Activated CD4-positive, alpha-beta memory T cell treated with anti-CD3 and anti-CD28 coated beads for 36 hours (primary cell): ENCODE data around the gene TMEM229B. TPM values are rescaled to one million over a fixed set of nuclear protein-coding genes. Genes with fewer than 3 reads are reported as not detected.

ENCODE experiments used
- CTCF ChIA-PET: fragments of 350-600 bp; sonication (Branson Sonifier 250); formaldehyde crosslinking; loops from one replicate; lab custom pipeline; 2021; ENCODE audit warnings: antibody characterized with exemption, inconsistent platforms; lab: Charles Lee
- POLR2A ChIA-PET: fragments of 350-600 bp; sonication (Branson Sonifier 250); formaldehyde crosslinking; loops from one replicate; lab custom pipeline; 2021; ENCODE audit warnings: antibody characterized with exemption; lab: Charles Lee
- DNase-seq: peaks from one replicate; pipeline ENCODE4 v3.0.0-alpha.2; 2020
- H3K27ac Mint-ChIP-seq: one replicate; pipeline ENCODE4 v1.8.0; 2021; ENCODE audit warnings: mixed read lengths
- H3K27me3 Mint-ChIP-seq: one replicate; pipeline ENCODE4 v1.8.0; 2021; ENCODE audit warnings: mixed read lengths
- H3K36me3 Mint-ChIP-seq: one replicate; pipeline ENCODE4 v1.8.0; 2021; ENCODE audit warnings: mixed read lengths
- H3K4me1 Mint-ChIP-seq: one replicate; pipeline ENCODE4 v1.8.0; 2021; ENCODE audit warnings: low read depth, mixed read lengths
- H3K4me3 Mint-ChIP-seq: one replicate; pipeline ENCODE4 v1.8.0; 2021; ENCODE audit warnings: mild to moderate bottlenecking, mixed read lengths
- H3K9me3 Mint-ChIP-seq: one replicate; pipeline ENCODE4 v1.8.0; 2021; ENCODE audit warnings: mixed read lengths
- intact Hi-C: fragments of 100-400 bp; cut with micrococcal nuclease; formaldehyde crosslinking; loops from one replicate; pipeline ENCODE4 v1.15.1; 2023
- total RNA-seq, 2 experiments: library from RNA; stranded (reverse); gene quantifications; one replicate each; pipeline ENCODE4 v1.2.3, GENCODE V29; 2021

TMEM229B gene
- 1 to 10 TPM in 1 of 2 experiments, under 1 TPM in 1; 0.93 to 1.1 TPM for total RNA-seq

DNA sequence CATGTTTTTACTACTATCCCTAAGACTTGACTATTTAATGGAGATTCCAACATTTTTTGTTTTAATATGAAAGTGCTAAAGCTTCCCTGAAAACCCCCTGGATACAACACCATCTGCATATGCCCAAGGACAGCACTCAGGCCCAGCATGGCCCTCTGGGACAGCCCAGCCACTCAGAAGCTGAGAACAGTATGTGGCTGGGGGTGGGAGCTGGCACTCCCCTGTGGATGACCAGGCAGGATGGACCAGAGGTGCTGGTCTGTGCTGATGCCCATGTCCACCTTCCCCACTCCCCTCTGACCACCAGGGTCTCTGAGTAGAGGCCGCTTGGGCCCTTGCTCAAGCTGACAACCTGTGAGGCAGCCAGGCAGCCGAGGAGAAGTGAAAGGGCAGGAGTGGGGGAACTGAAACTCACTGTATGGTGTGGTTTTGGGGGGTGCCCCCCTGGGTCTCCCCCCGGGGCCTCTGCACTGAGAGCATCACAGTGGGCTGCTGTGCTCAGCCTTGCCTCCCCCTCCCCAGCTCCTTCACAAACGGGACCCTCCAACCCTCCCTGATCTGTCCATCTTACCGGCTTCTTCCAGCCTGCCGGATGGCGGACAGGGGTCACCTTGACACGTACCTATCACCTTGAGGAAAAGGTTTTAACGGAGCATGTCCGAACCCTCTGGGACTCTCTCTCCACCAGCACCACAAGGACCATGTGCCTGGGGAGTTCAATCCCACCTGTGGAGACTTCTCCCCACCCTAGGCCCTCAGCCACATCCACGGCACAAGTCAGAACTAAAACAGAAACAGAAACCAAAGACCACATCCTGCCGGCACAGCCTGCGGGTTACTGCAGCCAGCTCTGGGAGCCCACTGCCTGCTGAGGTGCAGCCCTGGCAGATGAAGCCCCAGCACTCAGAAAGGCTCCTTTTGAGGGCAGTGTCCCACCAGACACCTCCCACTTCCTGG lies at the start of gene TMEM229B:
Gene TMEM229B, minus strand, starts transcription at position 785 of the 957 bp plus-strand sequence. CDS start 14,798 bp downstream, outside the sequence.
- peaks cover 47% of the 10 kb centered on the region for H3K4me1 Mint-ChIP-seq

GRCh38 chr14:67537736-67538135 lies 49.2 kb upstream of the TMEM229B start:
- Mint-ChIP-seq H3K9me3 (no peaks in the 10 kb centered on the region), H3K36me3 (no peaks in the 10 kb centered on the region), H3K4me3 (no peak overlapping the region), H3K27ac (no peak overlapping the region), H3K4me1 (peaks cover 5% of the 10 kb centered on the region), H3K27me3 (peaks cover 26% of the 10 kb centered on the region)
- intact Hi-C loops, result no loop called here
- no peak for DNase-seq
- POLR2A ChIA-PET, result no interaction called here
- CTCF ChIA-PET, result interaction anchor here (2.3 to 3.2 kb wide), 2 partner anchors 33 to 111 kb away, joined by 12 to 14 read pairs; no protein-coding TSS in a partner anchor

More for the DNA sequence above, at the start of gene TMEM229B:
- H3K4me3 Mint-ChIP-seq, result peak within 1 kb of the TSS; percentile 71
- peaks cover 6% of the 10 kb centered on the region for H3K36me3 Mint-ChIP-seq
- ChIA-PET POLR2A (interaction anchor here (0.9 to 1.2 kb wide), 2 partner anchors 17 to 21 kb away, joined by 3 read pairs; no protein-coding TSS in a partner anchor), CTCF (interaction anchor here (0.7 to 2.8 kb wide), 5 partner anchors 28 to 129 kb away, joined by 3 to 14 read pairs (median 4); partner anchors contain the start of gene ATP6V1D)
- H3K9me3 Mint-ChIP-seq, result peaks cover 7% of the 10 kb centered on the region
- peak; percentile 88 for DNase-seq
- peaks cover 1% of the 10 kb centered on the region for H3K27me3 Mint-ChIP-seq
- peak within 1 kb of the TSS; percentile 80 for H3K27ac Mint-ChIP-seq
- intact Hi-C loops, result loop anchor here (1.0 to 5.0 kb wide), 2 partner anchors 27 to 126 kb away; partner anchors contain the start of gene EIF2S1

DNA sequence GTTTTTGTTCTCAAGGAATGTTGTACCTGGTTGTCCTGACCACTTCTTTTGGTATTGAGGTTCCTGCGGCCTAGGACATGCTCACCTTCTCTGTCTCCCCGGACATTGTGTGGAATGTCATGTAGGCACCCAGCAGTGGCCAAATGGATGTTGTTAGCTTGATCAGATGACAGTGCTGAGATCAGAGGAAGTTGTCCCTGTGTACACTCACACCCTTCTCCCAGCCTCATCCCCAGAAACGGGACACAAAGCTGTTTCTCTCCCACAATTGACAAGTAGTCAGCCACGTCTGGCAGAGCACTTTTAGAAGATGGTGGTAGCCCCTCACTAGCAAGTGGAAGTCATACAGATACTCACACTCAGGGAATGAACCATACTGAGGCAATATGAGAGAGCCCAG lies 47.6 kb upstream of the TMEM229B start:
- Mint-ChIP-seq H3K4me3 (no peak overlapping the region), H3K27me3 (peaks cover 23% of the 10 kb centered on the region)

DNA sequence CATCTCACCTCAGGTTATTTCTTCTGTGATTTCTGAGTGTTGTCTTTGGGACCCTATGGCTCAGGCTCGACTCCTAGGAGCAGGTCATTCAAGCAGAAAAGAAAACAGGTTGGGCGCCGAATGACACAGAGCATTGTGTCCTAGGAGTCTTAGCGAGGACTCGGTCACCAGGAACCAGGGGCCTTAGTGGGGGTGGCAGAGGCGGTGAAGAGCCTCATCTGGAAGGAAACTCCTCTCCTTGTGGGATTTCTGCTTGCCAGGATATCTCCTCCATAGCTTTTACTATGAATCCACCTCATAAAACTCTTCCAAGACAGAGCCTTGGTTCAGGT lies 45.2 kb upstream of the TMEM229B start:
- intact Hi-C loops, result no loop called here
- POLR2A ChIA-PET, result no interaction called here
- H3K36me3 Mint-ChIP-seq, result no peaks in the 10 kb centered on the region
- CTCF ChIA-PET, result interaction anchor here (0.9 to 1.7 kb wide), 4 partner anchors 38 to 1174 kb away, joined by 3 to 8 read pairs (median 4); partner anchors contain the start of gene RDH12
- peaks cover 4% of the 10 kb centered on the region for H3K4me1 Mint-ChIP-seq
- no peaks in the 10 kb centered on the region for H3K9me3 Mint-ChIP-seq
- peak overlapping the region; percentile 64 for H3K4me3 Mint-ChIP-seq
- no peak for DNase-seq
- no peak overlapping the region for H3K27ac Mint-ChIP-seq
- H3K27me3 Mint-ChIP-seq, result peaks cover 23% of the 10 kb centered on the region

More for the DNA sequence above, 47.6 kb upstream of the TMEM229B start:
- ChIA-PET CTCF (interaction anchor here (2.4 to 3.2 kb wide), 2 partner anchors 9 to 35 kb away, joined by 10 to 14 read pairs; no protein-coding TSS in a partner anchor), POLR2A (no interaction called here)
- intact Hi-C loops, result no loop called here
- Mint-ChIP-seq H3K9me3 (no peaks in the 10 kb centered on the region), H3K4me1 (peaks cover 4% of the 10 kb centered on the region), H3K36me3 (no peaks in the 10 kb centered on the region), H3K27ac (no peak overlapping the region)
- DNase-seq, result no peak

GRCh38 chr14:67532998-67533753 lies 44.7 kb upstream of the TMEM229B start, which contains the start of gene PLEKHH1:
TSS of gene PLEKHH1 (plus strand) at chr14:67533290. CDS start at chr14:67541868, 8,578 bp downstream.
- peak within 1 kb of the TSS; percentile 64 for H3K4me3 Mint-ChIP-seq
- intact Hi-C loops, result no loop called here
- CTCF ChIA-PET, result interaction anchor here (0.6 to 1.7 kb wide), 6 partner anchors 38 to 1174 kb away, joined by 3 to 14 read pairs (median 4); partner anchors contain the start of genes ARG2 and ATP6V1D
- POLR2A ChIA-PET, result interaction anchor here (0.6 kb wide), 1 partner anchor 233 kb away, joined by 3 read pairs; no protein-coding TSS in a partner anchor
- H3K27me3 Mint-ChIP-seq, result peaks cover 23% of the 10 kb centered on the region
- no peaks in the 10 kb centered on the region for H3K36me3 Mint-ChIP-seq
- peak; percentile 77 for DNase-seq
- no peaks in the 10 kb centered on the region for H3K9me3 Mint-ChIP-seq
- no peak within 1 kb of the TSS for H3K27ac Mint-ChIP-seq
- peaks cover 4% of the 10 kb centered on the region for H3K4me1 Mint-ChIP-seq

- intact Hi-C loops, result no loop called here
- Mint-ChIP-seq H3K9me3 (no peaks in the 10 kb centered on the region), H3K27me3 (peaks cover 23% of the 10 kb centered on the region), H3K4me1 (peaks cover 4% of the 10 kb centered on the region), H3K4me3 (peak overlapping the region; percentile 59), H3K36me3 (no peaks in the 10 kb centered on the region), H3K27ac (no peak overlapping the region)
- POLR2A ChIA-PET, result interaction anchor here (0.6 kb wide), 1 partner anchor 234 kb away, joined by 3 read pairs; no protein-coding TSS in a partner anchor
- CTCF ChIA-PET, result interaction anchor here (1.0 to 1.7 kb wide), 5 partner anchors 39 to 1173 kb away, joined by 3 to 14 read pairs (median 4); partner anchors contain the start of gene ATP6V1D
- DNase-seq, result no peak
Measured at GRCh38 chr14:67532606-67532997, 44.1 kb upstream of the TMEM229B start.

- Mint-ChIP-seq H3K4me1 (peaks cover 4% of the 10 kb centered on the region), H3K27me3 (peaks cover 31% of the 10 kb centered on the region), H3K4me3 (no peak overlapping the region)
Measured at GRCh38 chr14:67529947-67530935, 41.7 kb upstream of the TMEM229B start.

DNA sequence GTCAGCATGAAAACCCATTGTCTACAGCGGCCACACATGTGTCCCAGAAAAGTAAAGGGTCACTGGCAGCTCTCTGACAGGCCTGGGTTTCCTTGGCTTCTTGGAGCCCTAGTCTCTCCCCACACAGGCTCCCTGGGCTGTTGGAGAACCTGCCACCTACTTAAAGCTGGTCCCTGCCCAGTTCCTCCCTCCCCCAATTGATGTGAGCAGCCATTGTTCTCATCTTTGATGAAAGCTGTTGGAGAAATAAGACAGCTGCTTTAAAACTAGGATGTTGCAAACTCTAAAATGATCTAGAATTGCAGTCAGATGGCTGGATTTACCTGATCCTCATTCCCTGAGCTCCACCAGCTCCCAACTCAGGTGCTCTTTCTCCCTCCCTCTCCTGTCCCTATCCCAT lies 39.8 kb upstream of the TMEM229B start:
- Mint-ChIP-seq H3K4me1 (peaks cover 6% of the 10 kb centered on the region), H3K27me3 (peaks cover 26% of the 10 kb centered on the region), H3K9me3 (no peaks in the 10 kb centered on the region), H3K36me3 (no peaks in the 10 kb centered on the region), H3K4me3 (no peak overlapping the region), H3K27ac (no peak overlapping the region)
- intact Hi-C loops, result no loop called here
- DNase-seq, result no peak
- POLR2A ChIA-PET, result no interaction called here
- CTCF ChIA-PET, result interaction anchor here (0.9 to 7.5 kb wide), 9 partner anchors 12 to 176 kb away, joined by 3 to 97 read pairs (median 14); partner anchors contain the start of genes RDH12 and TMEM229B

More at GRCh38 chr14:67529947-67530935, 41.7 kb upstream of the TMEM229B start:
- intact Hi-C loops, result no loop called here
- no peak for DNase-seq
- ChIA-PET CTCF (interaction anchor here (1.0 to 7.5 kb wide), 6 partner anchors 14 to 175 kb away, joined by 3 to 63 read pairs (median 6); no protein-coding TSS in a partner anchor), POLR2A (no interaction called here)
- Mint-ChIP-seq H3K36me3 (no peaks in the 10 kb centered on the region), H3K9me3 (no peaks in the 10 kb centered on the region), H3K27ac (no peak overlapping the region)

DNA sequence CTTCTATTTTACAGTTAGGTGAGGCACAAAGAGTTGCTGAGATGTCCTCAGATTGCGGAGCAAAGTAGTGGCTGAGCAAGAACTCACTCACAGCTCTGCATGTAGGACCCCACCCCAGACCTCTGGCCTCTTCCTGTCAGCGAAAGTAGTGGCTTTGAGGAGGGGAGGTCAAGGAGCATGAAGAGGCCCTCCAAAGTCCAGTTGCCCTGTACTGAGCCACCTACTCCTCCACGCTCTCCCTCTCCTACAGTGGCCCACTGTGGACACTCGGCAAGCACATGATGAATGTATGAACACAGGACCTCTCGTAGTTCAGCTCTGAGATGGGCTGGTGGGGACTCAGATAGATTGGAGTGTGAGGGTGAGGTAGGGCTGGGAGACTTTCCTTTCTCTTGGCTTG lies 39.2 kb upstream of the TMEM229B start:
- H3K27me3 Mint-ChIP-seq, result peaks cover 26% of the 10 kb centered on the region

More for the DNA sequence above, 39.2 kb upstream of the TMEM229B start:
- Mint-ChIP-seq H3K27ac (no peak overlapping the region), H3K4me3 (no peak overlapping the region), H3K9me3 (no peaks in the 10 kb centered on the region), H3K4me1 (peaks cover 6% of the 10 kb centered on the region), H3K36me3 (no peaks in the 10 kb centered on the region)
- no peak for DNase-seq
- intact Hi-C loops, result loop anchor here (2.0 kb wide), 1 partner anchor 101 kb away; no protein-coding TSS in a partner anchor
- ChIA-PET POLR2A (no interaction called here), CTCF (interaction anchor here (0.9 to 7.5 kb wide), 15 partner anchors 8 to 176 kb away, joined by 3 to 97 read pairs (median 10); partner anchors contain the start of genes RDH12 and TMEM229B)
